Activated T-helper 1 cell treated with anti-CD3 and anti-CD28 coated beads, Interleukin-12 subunit alpha, Interleukin-12 subunit beta, Interleukin-2, Interleukin-4 antibody, amounts not matched to agents 30 ng/mL and 10 ng/mL and 1 ng/mL, durations not matched to agents 14 hours and 24 hours and 36 hours (primary cell): ENCODE results near the gene CNNM3. TPM values are rescaled to one million over a fixed set of nuclear protein-coding genes. Genes with fewer than 3 reads are reported as not detected.

ENCODE experiments used
- DNase-seq: peaks from one replicate; pipeline ENCODE4 v3.0.0; 2021; ENCODE audit warnings: low spot score
- H3K27ac Mint-ChIP-seq: one replicate; pipeline ENCODE4 v1.8.0; 2021; ENCODE audit warnings: mild to moderate bottlenecking, mixed read lengths
- H3K27me3 Mint-ChIP-seq: one replicate; pipeline ENCODE4 v1.8.0; 2022; ENCODE audit warnings: mild to moderate bottlenecking, moderate library complexity, mixed read lengths; ENCODE audit not compliant: insufficient read depth
- H3K36me3 Mint-ChIP-seq: one replicate; pipeline ENCODE4 v1.8.0; 2021; ENCODE audit warnings: low read depth, mixed read lengths
- H3K4me1 Mint-ChIP-seq: one replicate; pipeline ENCODE4 v1.8.0; 2021; ENCODE audit warnings: low read depth, mixed read lengths
- H3K4me3 Mint-ChIP-seq: one replicate; pipeline ENCODE4 v1.8.0; 2021; ENCODE audit warnings: mild to moderate bottlenecking, moderate library complexity, mixed read lengths
- H3K9me3 Mint-ChIP-seq: one replicate; pipeline ENCODE4 v1.8.0; 2021; ENCODE audit warnings: mixed read lengths
- intact Hi-C: fragments of 100-400 bp; cut with micrococcal nuclease; formaldehyde crosslinking; loops from one replicate; pipeline ENCODE4 v1.15.1; 2024
- total RNA-seq: library from RNA; stranded (reverse); gene quantifications from 2 replicates; pipeline ENCODE4 v1.2.3, GENCODE V29; 2022

The CNNM3 gene
- total RNA-seq, 1 donor from 2014 or later, result 26.1 TPM

DNA sequence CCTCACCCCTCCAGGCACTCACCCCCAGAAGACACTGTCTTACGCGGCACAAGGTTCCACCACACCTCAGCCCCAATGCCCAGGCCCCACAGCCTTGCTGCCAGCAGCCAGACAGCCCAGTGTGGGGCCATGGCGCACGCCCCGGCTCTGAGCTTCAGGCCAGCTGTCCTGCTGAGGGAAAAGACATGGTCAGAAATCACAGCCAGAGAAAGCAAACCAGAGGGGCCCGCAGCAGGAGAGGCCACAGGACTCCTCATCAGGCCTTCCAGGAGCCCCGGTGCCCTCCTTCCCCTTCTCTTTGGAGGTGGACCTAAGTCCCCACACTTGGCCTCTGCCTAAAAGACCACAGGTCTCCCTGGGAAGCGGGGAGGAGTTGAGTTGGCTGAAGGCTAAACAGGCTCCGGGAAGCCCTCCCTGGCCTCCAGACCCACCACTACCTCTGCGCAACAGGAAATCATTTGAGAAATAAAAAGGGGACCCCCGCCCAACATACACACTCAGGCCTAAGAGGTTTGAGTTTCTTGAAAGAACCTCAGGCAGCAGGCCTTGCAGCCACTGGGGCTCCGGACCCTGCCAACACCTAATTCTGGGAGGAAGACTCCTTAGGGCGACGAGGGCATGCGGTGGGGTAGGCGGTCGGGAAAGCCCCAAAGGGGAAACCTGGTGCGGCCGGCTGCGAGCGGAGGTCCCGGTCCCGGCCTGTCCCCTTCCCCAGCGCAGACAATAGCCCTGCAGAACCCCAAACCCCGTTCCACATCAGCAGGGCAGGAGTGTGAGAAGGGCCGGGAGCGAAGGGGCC is 51.9 kb downstream of the CNNM3 start:
- DNase-seq, result no peak
- H3K36me3 Mint-ChIP-seq, result peaks cover 18% of the 10 kb centered on the region
- H3K4me3 Mint-ChIP-seq, result peak overlapping the region; percentile 83
- H3K4me1 Mint-ChIP-seq, result peaks cover 29% of the 10 kb centered on the region
- H3K27me3 Mint-ChIP-seq, result peaks cover 20% of the 10 kb centered on the region
- H3K9me3 Mint-ChIP-seq, result no peaks in the 10 kb centered on the region
- intact Hi-C loops, result loop anchor here (1.0 kb wide), 1 partner anchor 10 kb away; the partner anchor contains the start of gene ANKRD39
- peak overlapping the region; percentile 81 for H3K27ac Mint-ChIP-seq

GRCh38 chr2:96868555-96869280 is 52.6 kb downstream of the CNNM3 start:
- peak; percentile 52 for DNase-seq
- peaks cover 24% of the 10 kb centered on the region for H3K27me3 Mint-ChIP-seq
- H3K36me3 Mint-ChIP-seq, result peaks cover 12% of the 10 kb centered on the region
- peak overlapping the region; percentile 83 for H3K4me3 Mint-ChIP-seq
- H3K9me3 Mint-ChIP-seq, result no peaks in the 10 kb centered on the region
- peak overlapping the region; percentile 81 for H3K27ac Mint-ChIP-seq
- peaks cover 33% of the 10 kb centered on the region for H3K4me1 Mint-ChIP-seq
- intact Hi-C loops, result loop anchor here (1.0 kb wide), 1 partner anchor 10 kb away; the partner anchor contains the start of gene ANKRD39

GRCh38 chr2:96869281-96869821 is 53.3 kb downstream of the CNNM3 start:
- Mint-ChIP-seq H3K4me3 (no peak overlapping the region), H3K4me1 (peaks cover 40% of the 10 kb centered on the region)
- intact Hi-C loops, result no loop called here

DNA sequence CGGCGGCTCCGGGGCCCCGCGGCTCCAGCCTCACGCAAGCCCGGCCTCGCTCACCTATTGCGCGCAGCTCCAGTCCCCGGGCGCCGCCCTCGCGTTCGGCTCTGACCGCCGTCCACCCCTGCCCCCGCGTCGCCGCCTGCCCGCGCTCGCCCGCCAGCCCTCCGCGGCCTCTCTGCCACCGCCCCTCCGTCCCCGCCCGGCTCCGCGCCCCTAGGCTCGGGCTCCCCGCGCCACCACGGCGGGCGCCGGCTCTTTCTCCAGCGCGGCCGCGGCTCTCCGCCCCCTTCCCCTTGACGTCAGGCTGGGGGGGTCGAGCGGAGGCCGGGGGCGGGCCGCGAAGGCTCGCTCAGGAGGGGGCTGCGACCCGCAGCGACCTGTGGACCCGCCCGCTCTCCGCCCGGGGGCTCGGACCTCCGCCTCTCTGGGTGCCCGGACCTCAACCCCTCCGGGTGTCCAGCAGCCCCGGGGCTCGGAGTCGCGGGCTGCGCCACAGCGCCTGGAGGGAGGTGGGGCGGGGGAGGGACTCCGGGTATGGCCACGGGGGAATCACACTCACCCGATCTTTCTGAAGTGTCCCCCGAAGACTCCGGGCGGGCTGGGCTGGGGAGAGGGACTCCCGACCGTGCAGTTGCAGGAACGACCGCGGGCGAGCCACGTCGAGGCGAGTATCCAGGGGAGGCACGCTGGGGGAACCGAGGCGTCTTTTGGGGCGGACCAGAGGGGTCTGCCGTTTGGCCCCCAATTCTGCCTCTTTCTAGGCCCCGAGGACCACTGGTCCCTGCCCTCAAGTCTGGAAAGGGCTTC is 54.0 kb downstream of the CNNM3 start, which contains the start of gene SEMA4C:
SEMA4C (minus strand) TSS at position 259 of the 804 bp plus-strand sequence. CDS start 2,194 bp downstream, outside the sequence.
- Mint-ChIP-seq H3K9me3 (no peaks in the 10 kb centered on the region), H3K27me3 (peaks cover 24% of the 10 kb centered on the region), H3K4me3 (peak within 1 kb of the TSS; percentile 90), H3K36me3 (peaks cover 12% of the 10 kb centered on the region), H3K4me1 (peaks cover 43% of the 10 kb centered on the region), H3K27ac (peak within 1 kb of the TSS; percentile 83)
- DNase-seq, result peak; percentile 48
- intact Hi-C loops, result loop anchor here (1.0 to 5.0 kb wide), 2 partner anchors 42 to 92 kb away; no protein-coding TSS in a partner anchor

More at GRCh38 chr2:96869281-96869821, 53.3 kb downstream of the CNNM3 start:
- no peak for DNase-seq
- H3K9me3 Mint-ChIP-seq, result no peaks in the 10 kb centered on the region
- H3K27me3 Mint-ChIP-seq, result peaks cover 24% of the 10 kb centered on the region
- H3K36me3 Mint-ChIP-seq, result peaks cover 12% of the 10 kb centered on the region
- no peak overlapping the region for H3K27ac Mint-ChIP-seq

- Mint-ChIP-seq H3K9me3 (no peaks in the 10 kb centered on the region), H3K27me3 (peaks cover 24% of the 10 kb centered on the region), H3K36me3 (peaks cover 9% of the 10 kb centered on the region), H3K4me1 (peaks cover 43% of the 10 kb centered on the region), H3K27ac (peak overlapping the region; percentile 83), H3K4me3 (peak overlapping the region; percentile 90)
- peak; percentile 47 for DNase-seq
- intact Hi-C loops, result loop anchor here (1.0 to 5.0 kb wide), 2 partner anchors 42 to 92 kb away; no protein-coding TSS in a partner anchor
Observed at GRCh38 chr2:96870626-96871255, 54.7 kb downstream of the CNNM3 start.

DNA sequence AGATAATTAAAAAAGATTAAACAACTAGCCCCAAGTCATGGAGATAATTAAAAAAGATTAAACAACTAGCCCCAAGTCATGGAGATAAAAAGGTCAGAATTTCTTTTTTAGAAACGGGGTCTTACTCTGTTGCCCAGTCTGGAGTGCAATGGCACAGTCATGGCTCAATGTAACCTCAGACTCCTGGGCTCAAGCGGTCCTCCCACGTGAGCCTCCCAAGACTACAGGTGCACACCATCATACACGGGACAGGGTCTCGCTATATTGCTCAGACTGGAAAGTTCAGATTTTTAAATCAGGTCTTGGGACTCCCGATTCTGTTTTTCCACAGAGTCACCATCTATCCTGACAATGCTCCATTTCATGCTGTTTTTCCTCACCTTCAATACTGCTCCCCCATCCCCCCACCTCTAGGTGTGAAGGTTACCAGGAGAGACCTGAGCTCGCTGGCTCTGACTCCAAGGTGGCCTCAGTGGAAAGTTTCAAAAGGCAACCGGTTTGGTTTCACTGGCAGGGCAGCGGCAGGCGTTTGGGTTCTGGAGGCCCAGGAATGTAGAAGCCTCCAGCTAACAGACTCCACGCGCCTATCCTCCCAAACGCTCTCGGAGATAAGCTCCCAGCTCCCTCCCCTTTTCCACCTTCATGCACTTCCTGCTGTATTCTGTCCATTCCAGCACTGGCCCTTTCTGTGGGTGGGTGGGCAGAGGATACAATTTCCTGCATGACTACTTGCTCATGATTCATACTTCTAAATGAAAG is 56.7 kb downstream of the CNNM3 start:
- no peak overlapping the region for H3K27ac Mint-ChIP-seq
- H3K36me3 Mint-ChIP-seq, result peaks cover 5% of the 10 kb centered on the region
- DNase-seq, result no peak
- no peak overlapping the region for H3K4me3 Mint-ChIP-seq
- peaks cover 30% of the 10 kb centered on the region for H3K4me1 Mint-ChIP-seq
- no peaks in the 10 kb centered on the region for H3K9me3 Mint-ChIP-seq
- H3K27me3 Mint-ChIP-seq, result peaks cover 30% of the 10 kb centered on the region
- intact Hi-C loops, result loop anchor here (2.0 to 5.0 kb wide), 2 partner anchors 14 to 40 kb away; no protein-coding TSS in a partner anchor

- no peak overlapping the region for H3K4me3 Mint-ChIP-seq
- intact Hi-C loops, result loop anchor here (2.0 to 5.0 kb wide), 2 partner anchors 13 to 39 kb away; no protein-coding TSS in a partner anchor
- no peaks in the 10 kb centered on the region for H3K9me3 Mint-ChIP-seq
- H3K36me3 Mint-ChIP-seq, result peaks cover 3% of the 10 kb centered on the region
- no peak for DNase-seq
- no peak overlapping the region for H3K27ac Mint-ChIP-seq
- H3K4me1 Mint-ChIP-seq, result peaks cover 26% of the 10 kb centered on the region
- H3K27me3 Mint-ChIP-seq, result peaks cover 30% of the 10 kb centered on the region
Observed at GRCh38 chr2:96873651-96874096, 57.6 kb downstream of the CNNM3 start.

DNA sequence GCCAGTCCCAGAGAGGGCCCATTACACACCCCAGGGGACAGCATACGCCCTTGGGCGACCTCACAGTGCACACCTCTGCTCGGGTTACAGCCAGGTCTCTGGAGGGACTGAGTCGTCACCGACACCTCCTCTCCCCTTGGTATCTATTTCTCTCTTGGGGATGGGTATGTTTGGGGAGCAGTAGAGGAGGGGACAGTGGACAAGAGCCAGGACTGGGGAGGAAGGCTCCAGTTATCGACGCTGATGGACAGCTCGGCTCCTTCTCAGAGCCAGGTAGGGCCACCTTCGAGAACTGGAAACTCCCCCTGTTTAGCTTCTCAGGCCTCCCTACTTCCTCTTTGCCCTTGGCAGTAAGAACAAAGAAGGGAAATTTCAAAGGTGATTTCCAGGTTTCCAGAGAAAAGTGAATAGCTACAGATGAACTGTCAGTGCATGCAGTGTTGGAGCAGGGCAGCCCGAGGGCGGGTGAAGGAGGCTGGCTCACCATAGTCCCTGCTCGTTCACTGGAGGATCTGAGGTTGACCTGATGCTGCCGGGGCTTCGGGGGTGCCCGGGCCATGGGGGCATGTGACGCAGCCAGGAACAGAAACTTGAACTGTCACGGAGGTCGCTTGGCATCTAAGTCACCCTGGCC is 58.2 kb downstream of the CNNM3 start:
- intact Hi-C loops, result loop anchor here (5.0 kb wide), 1 partner anchor 38 kb away; no protein-coding TSS in a partner anchor

GRCh38 chr2:96875498-96876268 is 59.6 kb downstream of the CNNM3 start:
- H3K27ac Mint-ChIP-seq, result no peak overlapping the region
- intact Hi-C loops, result no loop called here

More for the DNA sequence above, 58.2 kb downstream of the CNNM3 start:
- Mint-ChIP-seq H3K36me3 (peaks cover 3% of the 10 kb centered on the region), H3K9me3 (no peaks in the 10 kb centered on the region), H3K4me1 (peaks cover 26% of the 10 kb centered on the region), H3K27ac (peak overlapping the region; percentile 65), H3K4me3 (no peak overlapping the region), H3K27me3 (peaks cover 30% of the 10 kb centered on the region)
- no peak for DNase-seq

GRCh38 chr2:96876269-96877041 is 60.4 kb downstream of the CNNM3 start:
- H3K4me3 Mint-ChIP-seq, result no peak overlapping the region
- no peaks in the 10 kb centered on the region for H3K36me3 Mint-ChIP-seq
- DNase-seq, result no peak
- H3K27ac Mint-ChIP-seq, result no peak overlapping the region
- intact Hi-C loops, result no loop called here
- H3K4me1 Mint-ChIP-seq, result peaks cover 14% of the 10 kb centered on the region
- peaks cover 21% of the 10 kb centered on the region for H3K27me3 Mint-ChIP-seq
- H3K9me3 Mint-ChIP-seq, result no peaks in the 10 kb centered on the region

More at GRCh38 chr2:96875498-96876268, 59.6 kb downstream of the CNNM3 start:
- Mint-ChIP-seq H3K9me3 (no peaks in the 10 kb centered on the region), H3K4me1 (peaks cover 21% of the 10 kb centered on the region), H3K36me3 (peaks cover under 1% of the 10 kb centered on the region), H3K4me3 (no peak overlapping the region), H3K27me3 (peaks cover 27% of the 10 kb centered on the region)
- no peak for DNase-seq
